Astrocyte of the hippocampus (primary cell): ENCODE data around the gene UGGT2.
"Not testable (repeated sequence)": the region's sequence is repeated elsewhere in the genome, so short reads cannot be mapped to it uniquely, and the experiment has no call there.

ENCODE experiments used
- DNase-seq: peaks from one replicate; pipeline ENCODE4 v3.0.0; 2011; ENCODE audit warnings: low read depth, low spot score

Gene UGGT2

DNA sequence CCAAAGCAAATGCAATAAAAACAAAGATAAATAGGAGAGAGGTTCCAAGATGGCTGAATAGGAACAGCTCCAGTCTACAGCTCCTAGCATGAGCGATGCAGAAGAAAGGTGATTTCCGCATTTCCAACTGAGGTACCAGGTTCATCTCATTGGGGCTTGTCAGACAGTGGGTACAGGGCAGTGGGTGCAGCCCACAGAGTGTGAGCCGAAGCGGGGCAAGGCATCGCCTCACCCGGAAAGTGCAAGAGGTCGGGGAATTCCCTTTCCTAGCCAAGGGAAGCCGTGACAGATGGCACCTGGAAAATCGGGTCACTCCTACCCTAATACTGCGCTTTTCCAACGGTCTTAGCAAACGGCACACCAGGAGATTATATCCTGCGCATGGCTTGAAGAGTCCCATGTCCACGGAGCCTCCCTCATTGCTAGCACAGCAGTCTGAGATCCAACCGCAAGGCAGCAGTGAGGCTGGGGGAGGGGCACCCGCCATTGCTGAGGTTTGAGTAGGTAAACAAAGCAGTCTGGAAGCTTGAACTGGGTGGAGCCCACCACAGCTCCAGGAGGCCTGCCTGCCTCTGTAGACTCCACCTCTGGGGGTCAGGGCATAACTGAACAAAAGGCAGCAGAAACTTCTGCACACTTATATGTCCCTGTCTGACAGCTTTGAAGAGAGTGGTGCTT lies 6.6 kb downstream of the UGGT2 start:
- DNase-seq, result not testable (repeated sequence)

- no peak for DNase-seq
These were observed 9.0 kb downstream of the UGGT2 start for GRCh38 chr13:96044238-96044637.

DNA sequence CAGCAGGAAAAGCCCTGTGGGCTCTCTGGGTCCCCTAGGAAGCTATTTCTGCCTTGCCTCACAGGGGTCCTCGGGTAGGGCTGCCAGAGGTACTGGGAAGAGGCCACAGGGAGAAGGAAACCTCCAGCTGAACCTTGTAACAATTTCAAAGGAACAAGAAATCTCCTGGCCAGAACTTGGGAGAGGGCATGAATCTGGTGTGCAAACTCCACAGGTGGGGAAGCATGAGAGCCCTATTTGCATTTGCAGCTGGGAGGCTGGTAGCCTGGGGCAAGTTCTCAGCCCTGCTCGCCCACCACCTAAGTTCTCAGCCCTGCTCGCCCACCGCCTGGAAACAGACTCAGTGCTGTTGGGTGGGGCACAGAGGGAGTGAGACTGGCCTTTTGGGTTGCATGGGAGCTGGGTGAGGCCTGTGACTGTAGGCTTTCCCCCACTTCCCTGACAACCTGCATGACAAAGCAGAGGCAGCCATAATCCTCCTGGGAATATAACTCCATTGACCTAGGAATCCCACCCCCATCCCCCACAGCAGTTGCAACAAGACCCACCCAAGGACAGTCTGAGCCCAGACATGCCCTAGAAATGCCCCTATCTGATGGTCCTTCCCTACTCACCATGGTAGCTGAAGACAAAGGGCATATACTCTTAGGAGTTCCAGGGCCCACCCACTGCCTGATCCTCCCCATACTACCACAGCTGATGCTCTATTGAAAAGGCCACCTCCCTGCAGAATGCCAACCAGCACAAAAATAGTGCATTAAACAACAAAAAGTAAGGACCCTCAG lies 11.7 kb downstream of the UGGT2 start:
- DNase-seq, result no peak

- DNase-seq, result no peak
These were observed 16.7 kb downstream of the UGGT2 start for GRCh38 chr13:96036515-96036914.

- no peak for DNase-seq
These were observed 18.5 kb downstream of the UGGT2 start for GRCh38 chr13:96034662-96035061.

- DNase-seq, result no peak
These were observed 19.8 kb downstream of the UGGT2 start for GRCh38 chr13:96033220-96034015.

DNA sequence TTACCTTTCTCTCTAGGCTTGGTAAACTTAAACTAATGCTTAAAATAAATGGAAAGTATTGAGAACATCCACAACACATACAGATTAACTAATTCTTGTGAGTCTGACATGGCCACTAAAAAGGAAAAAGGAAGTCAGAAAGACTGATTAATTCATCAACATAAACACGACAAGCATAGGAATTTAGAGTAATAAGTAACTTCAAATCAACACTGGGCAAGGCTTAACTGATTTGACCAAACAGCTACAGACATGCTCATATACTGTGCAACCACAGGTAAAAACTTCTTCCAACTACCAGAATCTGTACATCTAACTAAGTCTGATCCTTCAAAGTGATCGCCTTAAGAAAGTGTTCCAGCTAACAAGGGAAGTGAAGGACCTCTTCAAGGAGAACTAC lies 20.5 kb downstream of the UGGT2 start:
- DNase-seq, result no peak

DNA sequence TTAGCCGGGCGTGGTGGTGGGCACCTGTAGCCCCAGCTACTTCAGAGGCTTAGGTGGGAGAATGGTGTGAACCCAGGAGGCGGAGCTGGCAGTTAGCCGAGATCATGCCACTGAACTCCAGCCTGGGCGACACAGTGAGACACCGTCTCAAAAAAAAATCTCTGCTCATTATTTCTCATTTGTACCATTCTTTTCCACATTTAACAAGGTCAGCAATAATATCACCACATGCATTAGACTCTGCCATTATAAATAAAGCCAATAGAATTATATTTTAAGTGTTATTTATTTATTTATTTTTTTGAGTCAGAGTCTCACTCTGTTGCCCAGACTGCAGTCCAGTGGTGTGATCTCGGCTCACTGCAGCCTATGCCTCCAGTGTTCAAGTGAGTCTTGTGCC lies 24.2 kb downstream of the UGGT2 start:
- DNase-seq, result no peak

DNA sequence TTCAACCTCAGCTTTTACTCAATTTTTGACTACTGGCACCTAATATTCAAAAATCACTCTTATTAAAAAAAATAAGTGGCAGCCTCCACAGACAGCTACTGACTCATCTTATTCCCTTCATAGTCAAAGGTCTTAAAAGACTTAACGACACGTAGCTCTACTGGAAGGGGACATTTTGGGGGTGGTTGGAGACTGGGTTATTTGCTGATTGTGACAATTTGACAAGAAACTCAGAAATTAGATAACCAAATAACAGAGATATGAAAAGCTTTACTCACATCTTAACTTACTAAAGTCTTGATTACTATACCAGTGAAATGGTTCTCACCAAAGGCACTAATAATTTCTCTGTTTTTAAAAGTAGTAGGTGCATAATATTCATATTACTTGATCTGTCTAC lies 25.7 kb downstream of the UGGT2 start:
- DNase-seq, result no peak

DNA sequence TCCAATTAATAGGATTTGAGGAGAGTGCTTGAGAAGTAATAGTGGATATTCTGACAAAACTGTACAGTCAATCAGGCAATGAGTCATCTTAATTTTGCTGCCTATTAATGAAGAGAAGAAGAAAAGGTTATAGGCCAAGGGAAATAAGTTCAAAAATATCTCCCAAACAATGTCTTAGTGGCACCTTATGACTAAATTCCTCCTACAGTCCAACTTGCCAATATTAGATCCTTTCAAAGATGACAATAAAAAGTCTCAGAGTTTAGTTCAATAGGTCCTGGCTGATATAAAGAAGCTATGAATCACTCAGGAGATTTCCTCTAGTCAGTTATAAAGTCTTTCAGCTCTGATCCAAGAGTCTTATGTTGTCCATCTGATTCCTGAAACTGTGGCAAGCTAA lies 27.9 kb downstream of the UGGT2 start:
- DNase-seq, result peak; percentile 20

DNA sequence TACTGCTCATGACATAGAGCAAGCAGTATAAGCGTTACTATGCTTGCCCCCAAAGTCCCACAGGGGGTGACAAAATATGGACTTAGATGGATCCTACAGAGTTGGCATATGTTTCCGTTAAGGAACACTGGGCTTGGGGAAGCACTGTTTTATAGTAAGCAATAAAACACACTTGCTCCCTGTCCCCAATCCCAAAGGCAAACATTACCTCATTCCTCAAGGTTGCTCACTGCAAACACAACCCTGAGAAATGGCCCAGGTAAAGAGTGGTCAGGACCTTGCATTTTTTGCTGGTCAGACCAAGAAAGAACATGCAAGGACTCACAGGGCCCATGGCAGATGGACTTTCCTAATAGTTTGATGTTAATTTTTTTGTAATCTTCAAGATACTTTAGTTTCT lies 32.3 kb downstream of the UGGT2 start:
- DNase-seq, result no peak

- DNase-seq, result peak; percentile 78
These were observed 33.0 kb downstream of the UGGT2 start for GRCh38 chr13:96020155-96020575.

DNA sequence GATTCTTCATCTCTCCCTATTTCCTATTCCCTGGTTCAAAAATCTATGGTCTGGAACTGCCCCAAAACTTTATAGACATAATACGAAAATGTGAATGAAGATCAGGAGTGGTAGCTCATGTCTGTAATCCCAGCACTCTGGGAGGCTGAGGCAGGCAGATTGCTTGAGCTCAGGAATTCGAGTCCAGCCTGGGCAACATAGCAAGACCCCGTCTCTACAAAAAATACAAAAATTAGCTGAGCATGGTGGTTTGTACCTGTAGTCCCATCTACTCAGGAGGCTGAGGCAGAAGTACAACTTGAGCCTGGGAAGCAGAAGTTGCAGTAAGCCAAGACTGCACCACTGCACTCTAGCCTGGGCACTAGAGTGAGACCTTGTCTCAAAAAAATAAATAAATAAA lies 35.1 kb downstream of the UGGT2 start:
- no peak for DNase-seq

DNA sequence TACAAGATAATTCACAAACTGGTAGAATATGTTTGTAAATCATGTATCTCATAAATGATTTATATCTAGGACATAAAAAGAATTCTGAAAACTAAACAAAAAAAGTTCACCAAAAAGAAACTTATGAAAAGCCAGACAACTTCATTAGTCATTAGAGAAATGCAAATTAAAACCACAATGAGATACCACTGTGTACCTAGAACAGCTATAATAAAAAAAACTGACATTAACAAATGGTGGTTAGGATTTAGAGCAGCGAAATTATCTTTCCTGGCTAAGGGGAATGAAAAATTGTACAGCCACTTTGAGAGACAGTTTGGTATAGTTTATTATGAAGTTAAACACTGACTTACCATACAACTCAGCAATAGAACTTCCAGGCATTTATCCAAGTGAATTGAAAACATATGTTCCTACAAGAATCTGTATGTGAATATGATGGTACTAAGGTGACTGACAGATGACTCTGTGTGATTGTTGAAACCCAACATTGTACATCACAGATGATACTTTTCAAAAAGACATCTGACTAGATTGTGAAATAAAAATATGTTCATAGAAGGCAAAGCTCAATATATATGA lies 41.8 kb downstream of the UGGT2 start:
- no peak for DNase-seq

GRCh38 chr13:96003304-96003703 lies 49.9 kb downstream of the UGGT2 start:
- DNase-seq, result no peak

- no peak for DNase-seq
These were observed 50.7 kb downstream of the UGGT2 start for GRCh38 chr13:96002322-96003131.

DNA sequence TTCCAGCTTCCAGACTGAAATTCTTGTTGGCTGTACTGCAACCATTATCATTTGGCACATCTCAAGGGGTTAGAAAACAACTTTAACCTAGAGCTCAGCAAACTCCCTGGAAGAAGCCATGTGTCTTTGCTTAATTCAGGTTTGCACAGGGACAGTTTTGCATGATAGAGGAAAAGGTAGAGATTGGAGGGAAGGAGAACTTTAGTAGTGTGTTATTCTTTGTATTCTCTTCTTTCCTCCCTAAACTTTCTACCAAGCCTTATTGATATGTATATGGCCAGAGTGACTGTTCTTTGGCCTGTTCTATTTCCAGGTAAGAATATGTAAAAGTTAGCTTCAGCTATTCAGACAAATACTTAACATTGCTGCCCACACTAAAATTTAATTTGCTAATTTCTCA lies 53.1 kb downstream of the UGGT2 start:
- DNase-seq, result no peak

DNA sequence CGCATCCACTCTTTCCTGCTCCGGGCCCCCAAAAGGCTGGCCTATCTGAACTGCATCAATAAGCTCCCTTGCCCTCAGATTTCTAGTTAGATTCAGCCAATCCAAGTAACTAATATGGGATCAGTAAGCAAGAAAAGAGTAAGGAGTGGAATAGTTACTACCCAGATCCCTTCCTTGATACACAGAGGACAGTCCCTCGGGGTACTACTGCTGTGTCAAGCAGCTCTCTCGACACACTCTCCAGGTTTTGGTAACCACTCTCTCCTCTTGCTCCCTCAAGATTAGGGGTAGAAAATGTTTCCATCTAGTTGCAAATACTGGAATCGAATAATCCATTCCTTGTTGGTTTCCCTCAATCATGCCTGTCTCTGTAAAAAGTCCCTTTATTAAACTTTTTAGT lies 65.4 kb downstream of the UGGT2 start:
- DNase-seq, result no peak

DNA sequence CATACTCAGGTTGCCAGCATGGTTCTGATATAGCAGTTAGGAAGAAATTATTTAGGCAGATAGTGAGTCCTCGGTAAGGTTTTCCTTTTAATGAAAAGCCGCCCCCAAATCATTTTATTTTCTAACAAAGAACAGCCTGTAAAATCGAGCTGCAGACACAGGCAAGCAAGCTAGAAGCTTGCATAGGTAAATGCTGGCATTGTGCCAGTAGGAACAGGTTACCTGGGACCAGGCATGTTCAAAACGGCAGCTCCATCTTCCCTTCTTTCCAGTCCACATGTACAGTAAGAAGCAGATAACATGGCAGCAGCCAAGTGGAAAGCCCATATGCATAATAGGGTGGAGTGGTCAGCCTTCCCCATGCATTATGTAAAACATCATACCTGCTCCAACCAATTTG lies 71.1 kb downstream of the UGGT2 start:
- no peak for DNase-seq

DNA sequence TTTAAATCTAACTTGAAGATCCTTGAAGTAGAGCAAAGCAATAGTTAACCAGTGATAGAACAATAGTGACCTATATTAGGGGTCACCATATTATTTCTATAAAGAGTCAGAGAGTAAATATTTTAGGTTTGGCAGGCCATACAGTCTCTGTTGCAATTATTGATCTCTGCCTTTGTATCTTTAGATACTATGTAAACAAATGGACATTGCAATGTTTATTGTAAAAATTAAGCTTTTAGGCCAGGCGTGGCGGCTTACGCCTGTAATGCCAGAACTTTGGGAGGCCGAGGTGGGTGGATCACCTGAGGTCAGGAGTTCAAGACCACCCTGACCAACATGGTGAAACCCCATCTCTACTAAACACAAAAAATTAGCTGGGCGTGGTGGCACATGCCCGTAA lies 80.5 kb downstream of the UGGT2 start:
- not testable (repeated sequence) for DNase-seq

DNA sequence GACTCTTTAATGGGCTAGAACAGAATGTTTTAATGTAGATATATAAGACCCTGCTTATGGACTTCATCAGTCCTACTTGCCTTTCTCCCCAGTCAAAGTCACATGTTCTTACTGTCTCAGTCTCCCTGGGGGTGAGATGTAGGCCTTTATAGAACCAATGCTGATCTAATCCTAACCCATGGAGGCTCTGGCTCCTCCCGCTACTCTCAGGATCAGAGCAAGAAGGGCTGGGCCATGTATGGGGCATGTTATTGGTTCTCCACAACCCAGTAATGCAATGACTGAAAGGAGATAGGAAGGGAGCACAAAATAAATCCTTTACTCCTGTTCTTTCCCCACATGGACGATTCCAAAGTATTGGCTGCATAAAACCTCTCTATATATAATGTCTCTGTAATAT lies 82.3 kb downstream of the UGGT2 start:
- no peak for DNase-seq
